Central memory CD4-positive, alpha-beta T cell (primary cell): ENCODE data around the gene SULT1C3.

Experiments used
- DNase-seq: peaks from one replicate; pipeline ENCODE4 v3.0.0; 2022
- total RNA-seq, 3 experiments: gene quantifications; one replicate each; lab custom pipeline; 2026; lab: John Stamatoyannopoulos, UW

The SULT1C3 gene
- 0 reads per million in 3 experiments for total RNA-seq

DNA sequence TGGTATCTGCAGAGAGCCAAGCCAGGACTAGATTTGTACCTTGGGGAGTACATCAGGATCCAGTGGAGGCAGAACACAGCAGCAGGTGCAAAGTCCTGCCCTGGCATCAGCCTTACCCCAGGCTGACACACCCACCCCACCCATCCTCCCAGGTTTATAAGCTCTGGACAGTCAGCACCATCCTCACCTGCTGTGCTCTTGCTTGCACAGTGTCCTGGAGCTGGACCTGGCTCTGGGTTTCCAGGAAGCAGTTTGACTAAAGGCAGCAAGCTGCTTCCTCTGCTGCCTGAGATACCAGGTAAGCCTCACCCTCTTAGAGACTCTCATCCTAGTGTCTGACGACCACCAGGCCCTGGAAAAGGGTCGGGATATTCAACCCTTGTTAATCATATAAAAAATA lies at the start of gene SULT1C3:
TSS of gene SULT1C3 (plus strand) at position 183 of the 400 bp plus-strand sequence. CDS start 7,227 bp downstream, outside the sequence.
- no peak for DNase-seq

- no peak for DNase-seq
Observed at GRCh38 chr2:108193251-108193650, 46.5 kb upstream of the SULT1C3 start.

GRCh38 chr2:108194409-108195132 lies 45.2 kb upstream of the SULT1C3 start:
- DNase-seq: no peak

GRCh38 chr2:108195133-108195439 lies 44.7 kb upstream of the SULT1C3 start:
- DNase-seq: no peak

DNA sequence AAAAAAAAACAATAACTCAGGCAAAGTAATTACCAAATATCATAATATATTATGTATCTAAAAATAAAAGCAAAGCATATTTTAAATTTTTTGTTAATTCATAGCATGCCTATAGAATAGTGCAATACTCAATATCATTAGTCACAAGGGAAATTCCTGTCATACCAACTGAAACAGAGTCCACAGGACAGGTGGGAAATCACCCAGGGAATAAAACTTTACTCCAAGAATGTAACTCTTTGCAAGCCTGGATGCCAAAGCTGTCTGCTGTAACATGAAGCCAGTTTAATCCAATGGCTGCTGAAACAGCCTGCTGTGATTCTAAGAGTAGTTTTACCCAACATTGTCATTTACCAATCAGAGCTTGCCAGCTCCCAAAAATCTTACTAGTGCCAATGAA lies 40.0 kb upstream of the SULT1C3 start:
- DNase-seq: no peak

DNA sequence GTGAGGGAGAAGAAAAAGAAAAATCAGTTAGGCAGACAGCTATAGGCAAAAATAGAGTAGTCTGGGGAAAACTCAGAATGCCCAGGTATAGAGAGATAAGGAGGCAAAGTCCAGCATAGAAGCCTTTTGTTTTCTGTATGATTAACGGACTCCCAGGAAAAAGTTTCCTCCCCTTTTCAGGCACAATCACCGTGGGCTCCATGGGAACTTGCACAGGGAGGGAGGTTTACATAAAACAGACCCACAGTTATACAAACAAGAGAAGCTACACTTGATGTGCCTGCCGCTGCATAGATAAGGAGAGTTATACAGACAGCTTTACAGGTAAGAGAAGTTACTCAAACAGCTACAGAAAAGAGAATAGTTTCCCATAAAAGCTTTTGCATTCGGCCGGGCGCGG lies 39.2 kb upstream of the SULT1C3 start:
- DNase-seq: no peak

DNA sequence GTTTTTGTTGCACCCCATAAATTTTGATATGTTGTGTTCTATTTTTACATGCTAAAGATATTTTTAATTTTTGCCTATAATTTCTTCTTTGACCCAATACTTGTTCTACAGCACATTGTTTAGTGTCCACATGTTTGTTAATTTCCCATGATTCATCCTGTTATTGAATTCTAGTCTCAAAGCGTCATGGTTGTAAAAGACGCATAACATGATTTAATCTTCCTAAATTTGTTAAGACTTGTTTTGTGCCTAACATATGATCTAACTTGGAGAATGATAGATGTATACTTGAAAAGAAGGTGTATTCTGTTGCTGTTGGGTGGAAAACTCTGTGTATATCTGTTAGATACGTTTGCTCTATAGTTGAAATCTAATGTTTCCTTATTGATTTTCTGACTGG lies 27.1 kb upstream of the SULT1C3 start:
- DNase-seq: no peak

DNA sequence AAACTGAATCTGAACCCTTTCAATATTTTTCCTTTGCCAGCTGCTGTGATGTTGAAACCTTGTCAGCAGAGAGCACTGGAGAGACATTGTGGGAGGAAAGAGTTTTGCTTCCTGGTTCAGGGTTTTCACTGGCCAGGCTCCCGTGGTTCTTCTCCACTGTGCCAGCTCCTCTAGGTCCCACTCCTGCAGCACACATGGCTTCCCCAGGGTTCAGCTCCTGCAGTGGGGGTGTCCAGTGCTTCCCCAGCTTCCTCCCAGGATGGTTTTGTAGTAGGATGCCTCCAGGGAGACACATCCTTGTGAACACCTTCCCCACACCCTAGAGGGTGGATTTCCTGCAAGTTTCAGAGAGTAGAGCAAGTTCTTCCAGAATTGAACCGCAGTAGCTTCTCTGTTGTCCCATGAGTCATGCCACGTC lies 24.0 kb upstream of the SULT1C3 start:
- DNase-seq: no peak

DNA sequence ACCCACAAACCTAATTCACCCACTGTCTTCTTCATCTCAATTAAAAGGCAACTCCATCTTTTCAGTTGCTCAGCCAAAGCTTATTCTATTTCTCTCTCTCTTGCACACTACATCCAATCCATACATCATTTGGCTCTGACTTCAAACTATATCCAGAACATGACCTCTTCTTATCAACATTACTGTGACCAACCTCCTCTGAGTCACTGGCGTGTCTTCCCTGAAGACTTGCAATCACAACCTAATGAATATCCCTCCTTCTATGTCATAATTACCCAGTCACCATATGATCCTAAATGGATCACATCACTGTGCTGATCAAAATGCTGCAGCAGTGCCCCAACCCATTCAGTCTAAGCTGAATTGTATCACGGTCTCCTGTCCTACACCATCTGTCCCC lies 22.6 kb upstream of the SULT1C3 start:
- no peak for DNase-seq

DNA sequence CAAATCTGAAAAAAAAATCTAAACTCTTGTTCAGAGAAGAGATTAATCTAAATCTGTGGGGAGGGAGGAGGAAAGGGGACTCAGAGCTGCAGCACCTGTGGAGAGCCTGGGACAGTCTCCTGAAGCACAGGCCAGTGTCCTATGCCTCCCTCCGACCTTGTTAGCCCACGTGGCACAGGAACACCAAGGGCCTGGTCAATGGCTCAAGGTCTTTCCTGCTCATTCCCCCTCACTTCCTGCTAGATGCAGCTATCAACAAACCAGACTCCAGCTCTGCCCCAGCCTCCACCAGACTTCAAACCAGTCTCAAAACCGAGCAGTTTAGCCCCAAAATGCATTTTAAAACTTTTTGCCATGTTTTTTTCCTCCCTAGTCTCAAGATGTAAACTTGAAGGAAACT lies 20.1 kb upstream of the SULT1C3 start:
- no peak for DNase-seq

DNA sequence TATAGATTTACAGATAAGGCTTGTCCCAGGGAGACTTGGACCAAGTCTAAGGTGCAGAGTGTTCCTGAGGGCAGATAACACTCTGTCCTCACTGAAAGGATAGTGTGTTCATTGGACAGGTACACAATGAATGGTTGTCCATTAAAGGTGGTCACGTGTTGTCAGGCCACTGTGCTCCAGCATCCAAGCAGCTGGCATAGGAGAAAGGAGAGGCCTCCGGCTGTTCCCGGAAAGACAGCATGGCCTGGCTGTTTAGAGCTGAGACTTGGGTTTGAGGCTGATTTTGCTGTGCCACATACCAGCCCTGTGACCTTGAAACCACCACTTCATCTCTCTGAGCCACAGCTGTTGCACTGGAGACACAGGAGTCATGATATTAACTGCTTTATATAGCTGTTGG lies 19.6 kb upstream of the SULT1C3 start:
- no peak for DNase-seq

DNA sequence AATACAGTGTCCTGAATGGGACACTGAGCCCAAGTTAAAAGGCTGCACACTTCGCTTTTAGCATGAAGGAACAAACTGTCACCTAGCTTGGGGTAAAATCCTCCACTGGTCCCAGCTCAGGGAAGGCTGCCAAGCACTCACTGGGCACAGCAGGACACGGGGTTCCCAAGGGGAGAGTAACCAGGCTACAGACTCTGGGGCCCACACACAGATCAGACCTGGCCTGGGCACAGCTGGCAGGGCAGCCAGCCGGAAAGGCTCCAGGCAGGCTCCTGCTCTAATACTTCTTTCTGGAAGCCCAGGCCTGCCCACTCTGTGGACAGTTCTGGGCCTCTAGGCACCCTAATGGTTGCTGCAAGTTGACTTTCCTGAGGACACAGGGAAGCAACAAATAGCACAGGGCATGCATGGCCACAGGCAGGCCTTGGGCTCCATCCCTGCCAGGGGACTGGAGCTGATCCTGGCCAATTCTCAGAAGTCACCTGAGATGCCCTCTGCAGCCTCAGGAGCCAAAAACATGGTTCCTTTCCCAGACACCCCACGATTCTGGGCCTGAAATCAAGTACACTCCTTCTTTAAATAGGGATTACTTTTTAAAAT lies 18.7 kb upstream of the SULT1C3 start:
- DNase-seq: no peak

- no peak for DNase-seq
Observed at GRCh38 chr2:108222261-108222660, 17.5 kb upstream of the SULT1C3 start.

GRCh38 chr2:108223573-108223972 lies 16.2 kb upstream of the SULT1C3 start:
- DNase-seq: no peak

DNA sequence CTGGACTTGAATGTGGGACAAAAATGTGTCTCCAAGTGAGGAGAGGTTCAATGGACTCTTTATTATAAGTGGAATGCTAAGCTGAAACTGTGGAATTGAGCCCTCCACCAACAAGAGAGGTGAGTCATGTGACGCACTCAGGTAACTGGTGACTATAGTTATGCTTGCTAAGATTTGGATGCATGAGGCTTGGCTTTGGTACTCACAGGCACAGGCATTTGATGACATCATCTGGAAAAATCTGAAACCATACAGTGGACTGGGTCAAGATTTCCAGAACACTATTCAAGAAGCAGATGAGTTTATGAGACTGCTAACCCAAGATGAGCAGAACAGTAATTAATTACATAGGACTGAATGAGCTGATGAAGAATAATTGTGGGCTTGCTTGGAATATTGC lies 15.7 kb upstream of the SULT1C3 start:
- no peak for DNase-seq

DNA sequence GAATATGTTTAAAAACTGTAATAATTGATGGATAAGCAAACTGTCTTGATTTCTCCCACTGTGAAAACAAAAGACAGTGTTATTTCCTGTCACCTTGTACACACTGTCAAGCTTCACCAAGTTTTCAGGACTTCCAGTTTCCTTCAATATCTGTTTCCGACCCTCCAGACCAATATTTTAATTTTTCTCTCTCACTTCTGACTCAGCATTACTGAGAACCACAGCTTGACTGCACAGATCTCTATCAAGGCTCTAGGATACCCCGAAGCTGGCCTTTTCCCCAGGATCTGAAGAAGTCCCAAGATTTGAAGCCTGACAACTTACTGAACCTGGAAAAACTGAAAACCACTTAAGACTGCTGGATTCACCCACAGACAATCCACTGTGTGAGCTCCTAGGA lies 13.2 kb upstream of the SULT1C3 start:
- no peak for DNase-seq

GRCh38 chr2:108228006-108228405 lies 11.8 kb upstream of the SULT1C3 start:
- DNase-seq: no peak

DNA sequence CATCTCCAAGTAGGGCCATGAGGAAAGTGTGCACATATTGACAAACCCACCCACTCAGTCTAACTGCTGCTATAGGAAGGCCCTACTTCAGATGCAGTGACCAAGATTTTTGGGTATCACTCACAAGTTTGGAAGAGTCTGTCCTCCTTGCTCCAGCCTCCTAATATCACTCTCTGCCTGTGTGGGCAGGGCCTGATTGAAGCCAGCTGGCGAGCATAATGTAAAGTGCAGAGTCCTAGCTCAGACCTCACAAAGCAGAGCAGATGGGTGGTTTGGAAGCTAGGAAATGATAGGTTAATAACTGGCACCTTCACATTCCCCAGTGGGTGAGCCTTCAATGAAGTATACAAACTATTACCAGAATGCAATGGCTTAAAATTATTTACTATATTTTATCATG lies 11.2 kb upstream of the SULT1C3 start:
- DNase-seq: no peak

DNA sequence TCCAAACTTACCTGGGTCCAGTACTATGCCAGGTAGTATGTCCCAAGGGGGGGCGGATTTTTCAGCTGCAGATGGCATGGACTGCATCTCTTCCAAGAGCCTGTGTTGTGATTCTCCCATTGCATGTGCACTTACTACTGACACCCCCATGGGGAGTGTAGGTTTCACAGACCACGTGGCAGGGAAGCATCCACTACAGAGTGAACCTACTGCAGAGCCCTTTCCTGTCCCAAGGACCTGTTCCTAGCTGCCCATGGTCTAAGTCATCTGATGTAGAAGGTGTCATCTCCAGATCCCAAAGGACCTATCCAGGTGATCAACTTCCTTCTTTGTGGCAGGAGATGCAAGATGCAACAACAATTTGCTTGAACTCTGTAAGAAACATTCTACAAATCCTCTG lies 9.9 kb upstream of the SULT1C3 start:
- no peak for DNase-seq

- DNase-seq: no peak
Observed at GRCh38 chr2:108235577-108235976, 4.2 kb upstream of the SULT1C3 start.

DNA sequence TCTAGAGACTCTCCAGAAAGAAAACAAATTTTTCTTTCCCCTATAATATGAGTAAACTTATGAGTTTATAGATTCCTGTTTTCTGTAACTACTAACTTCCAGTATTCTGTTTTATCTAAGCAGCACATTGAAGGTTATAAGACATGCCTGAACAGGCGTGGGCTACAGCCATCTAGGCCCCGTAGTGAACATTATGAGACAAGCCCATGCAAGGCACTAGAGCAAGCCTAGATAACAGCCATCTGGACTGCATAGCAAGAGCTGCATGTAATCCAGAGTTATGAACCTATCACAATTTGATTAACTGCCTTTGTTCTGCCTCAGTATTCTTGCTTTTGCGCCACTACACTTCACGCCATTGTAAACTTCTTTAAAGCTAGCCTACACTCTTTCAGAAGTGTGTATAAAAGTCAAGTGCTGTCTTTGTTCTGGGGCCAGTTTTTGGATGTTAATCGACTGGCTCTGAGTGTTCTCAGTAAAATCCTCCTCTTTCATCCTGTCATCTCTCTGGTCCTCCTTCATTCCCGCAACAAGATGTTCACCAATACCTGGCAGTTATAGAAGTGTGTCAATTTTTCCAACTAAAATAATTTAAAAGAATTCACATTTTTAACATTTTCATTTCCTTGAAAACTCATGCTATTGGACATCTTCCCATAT lies 3.0 kb upstream of the SULT1C3 start:
- no peak for DNase-seq

GRCh38 chr2:108240966-108241365 lies 1.2 kb downstream of the SULT1C3 start:
- no peak for DNase-seq

- no peak for DNase-seq
Observed at GRCh38 chr2:108243566-108243965, 3.8 kb downstream of the SULT1C3 start.

DNA sequence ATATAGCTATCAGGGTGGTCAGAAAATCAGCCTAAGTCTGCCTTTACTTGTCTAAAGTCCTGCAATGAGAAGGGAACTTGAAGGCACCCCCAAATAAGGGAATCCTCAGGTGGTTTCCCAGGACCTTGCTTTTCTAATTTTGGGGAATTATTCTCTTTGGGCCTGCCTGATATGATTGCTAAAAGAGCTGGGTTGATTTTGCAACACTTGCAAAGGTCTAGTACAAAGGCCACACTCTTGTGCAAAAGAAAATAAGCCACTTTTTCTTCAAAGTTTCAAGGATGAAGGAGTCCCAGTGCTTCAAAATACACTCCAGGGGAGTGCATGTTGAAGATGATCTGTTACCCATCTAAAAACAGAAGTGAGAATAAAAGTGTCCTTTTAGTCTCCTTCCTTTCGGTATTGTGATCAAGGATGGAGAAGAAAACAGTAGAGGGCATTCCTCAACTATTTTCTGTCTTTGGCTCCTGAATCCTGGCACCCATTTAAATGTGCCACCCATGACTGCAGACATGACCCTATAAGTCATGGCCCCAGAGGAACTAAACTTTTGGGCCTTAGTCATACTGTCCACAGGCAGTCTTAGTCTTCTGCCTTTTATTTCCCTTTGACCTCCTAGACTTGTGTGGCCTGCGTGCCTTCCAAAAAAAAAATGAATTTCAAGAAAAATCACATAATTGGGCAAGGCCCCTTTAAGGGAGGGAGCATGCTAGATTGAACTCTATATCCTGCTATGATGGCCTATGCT lies 5.1 kb downstream of the SULT1C3 start:
- no peak for DNase-seq
